GM23248 (cell line): ENCODE data around the gene EMP3. TPM values are rescaled to one million over a fixed set of nuclear protein-coding genes. Genes with fewer than 3 reads are reported as not detected.

Source experiments
- DNase-seq: peaks from one replicate; pipeline ENCODE4 v3.0.0-alpha.2; 2015
- H2AFZ ChIP-seq: fragments of 200-600 bp; sonication (generic); 2 replicates; pipeline ENCODE4 v1.6.1; 2016; ENCODE audit warnings: antibody characterized with exemption
- H3F3A ChIP-seq: fragments of 200-600 bp; sonication (generic); 2 replicates; pipeline ENCODE4 v1.6.1; 2016; ENCODE audit warnings: mild to moderate bottlenecking, antibody characterized with exemption, mixed run types; ENCODE audit not compliant: insufficient read depth
- H3K27ac ChIP-seq: fragments of 200-600 bp; sonication (generic); 2 replicates; pipeline ENCODE4 v1.5.1; 2016; ENCODE audit warnings: mild to moderate bottlenecking
- H3K27me3 ChIP-seq: fragments of 200-600 bp; sonication (generic); replicated peaks from 2 replicates; pipeline ENCODE4 v1.6.1; 2016; ENCODE audit warnings: mild to moderate bottlenecking; ENCODE audit not compliant: insufficient read depth
- H3K36me3 ChIP-seq: fragments of 200-600 bp; sonication (generic); 2 replicates; pipeline ENCODE4 v1.6.1; 2016; ENCODE audit warnings: low read depth, mild to moderate bottlenecking
- H3K4me1 ChIP-seq: fragments of 200-600 bp; sonication (generic); 2 replicates; pipeline ENCODE4 v1.6.1; 2016; ENCODE audit warnings: mild to moderate bottlenecking; ENCODE audit not compliant: insufficient read depth
- H3K4me2 ChIP-seq: fragments of 200-600 bp; sonication (generic); one replicate; pipeline ENCODE4 v1.6.1; 2016; ENCODE audit warnings: mild to moderate bottlenecking; ENCODE audit not compliant: unreplicated experiment
- H3K4me3 ChIP-seq: fragments of 200-600 bp; sonication (generic); 2 replicates; pipeline ENCODE4 v1.5.1; 2016; ENCODE audit warnings: mild to moderate bottlenecking
- H3K79me2 ChIP-seq: fragments of 200-600 bp; sonication (generic); 2 replicates; pipeline ENCODE4 v1.6.1; 2016; ENCODE audit warnings: mild to moderate bottlenecking; ENCODE audit not compliant: insufficient read depth
- H3K9ac ChIP-seq: fragments of 200-600 bp; sonication (generic); 2 replicates; pipeline ENCODE4 v1.6.1; 2016; ENCODE audit warnings: mild to moderate bottlenecking
- H3K9me2 ChIP-seq: fragments of 200-600 bp; sonication (generic); 2 replicates; pipeline ENCODE4 v1.6.1; 2016; ENCODE audit warnings: mixed run types, mild to moderate bottlenecking, moderate library complexity; ENCODE audit not compliant: insufficient read depth
- H3K9me3 ChIP-seq: fragments of 200-600 bp; sonication (generic); one replicate; pipeline ENCODE4 v1.6.1; 2017; ENCODE audit warnings: low read depth
- H4K20me1 ChIP-seq: fragments of 200-600 bp; sonication (generic); 2 replicates; pipeline ENCODE4 v1.6.0; 2016; ENCODE audit not compliant: insufficient read depth
- EZH2 ChIP-seq: fragments of 200-600 bp; sonication (generic); IDR thresholded peaks from 2 replicates; pipeline ENCODE4 v1.6.1; 2018; ENCODE audit warnings: antibody characterized with exemption, mild to moderate bottlenecking; ENCODE audit not compliant: insufficient read depth, poor library complexity, severe bottlenecking
- EZH2phosphoT487 ChIP-seq: fragments of 200-600 bp; sonication (generic); IDR thresholded peaks from 2 replicates; pipeline ENCODE4 v1.6.1; 2018; ENCODE audit warnings: antibody characterized with exemption, moderate library complexity, mild to moderate bottlenecking, low read depth; ENCODE audit not compliant: insufficient read depth
- WGBS, 2 experiments: methylation state at CpG; one replicate each; pipeline ENCODE4 v1.1.6; 2015 to 2017; ENCODE audit warnings: low lambda C conversion rate in 2 of 2, low coverage in 1 of 2; ENCODE audit errors: missing lambda C conversion rate in 2 of 2; 5-methylcytosine and 5-hydroxymethylcytosine counted together
- in situ Hi-C: fragments of 300-500 bp; cut with MboI; formaldehyde crosslinking; loops from 2 replicates; pipeline ENCODE4 v1.15.0; 2020
- polyA plus RNA-seq: library from polyadenylated mRNA; unstranded; fragments of >200 nt; fragmentation: Nextera tagmentation; extraction: Ambion mirVana; gene quantifications from 2 replicates; pipeline ENCODE4 v1.2.1, GENCODE V29; 2016
- total RNA-seq: library from RNA; depleted of rRNA; stranded (reverse); fragments of >200 nt; shearing (Covaris generic); gene quantifications from 2 replicates; pipeline ENCODE4 v1.2.3, GENCODE V29; 2014

EMP3 gene
- total and polyA plus RNA-seq, 2 experiments from 2014 or later, result 196 to 716 TPM

GRCh38 chr19:48348737-48349136, 23.4 kb downstream of the EMP3 start:
- in situ Hi-C loops, result no loop called here

GRCh38 chr19:48350856-48351255, 25.5 kb downstream of the EMP3 start:
- Histone ChIP-seq H3K9me2 (no peaks in the 10 kb centered on the region), H3K9me3 (no peaks in the 10 kb centered on the region), H3K4me3 (no peak overlapping the region), H2AFZ (no peak overlapping the region), H3K27ac (no peak overlapping the region), H4K20me1 (no peaks in the 10 kb centered on the region), H3K36me3 (no peaks in the 10 kb centered on the region), H3F3A (0 out of 2 replicates have a peak, but pooled peaks cover 4% of the 10 kb centered on the region), H3K79me2 (no peaks in the 10 kb centered on the region), H3K4me2 (no peak overlapping the region), H3K4me1 (no peaks in the 10 kb centered on the region), H3K9ac (no peak overlapping the region), H3K27me3 (no peaks in the 10 kb centered on the region)
- no peak for TF ChIP-seq EZH2
- TF ChIP-seq EZH2phosphoT487, result no peak
- 15 to 20% methylated on average over 5 of the region's 5 CpGs for WGBS, 2 experiments
- DNase-seq, result no peak
- in situ Hi-C loops, result no loop called here

More at GRCh38 chr19:48348737-48349136, 23.4 kb downstream of the EMP3 start:
- Histone ChIP-seq H3K27me3 (no peaks in the 10 kb centered on the region), H3K9me2 (no peaks in the 10 kb centered on the region), H4K20me1 (no peaks in the 10 kb centered on the region), H2AFZ (no peak overlapping the region), H3K4me2 (no peak overlapping the region), H3K9me3 (no peaks in the 10 kb centered on the region), H3K4me1 (no peaks in the 10 kb centered on the region), H3K27ac (no peak overlapping the region), H3K36me3 (no peaks in the 10 kb centered on the region), H3K4me3 (no peak overlapping the region), H3K9ac (no peak overlapping the region), H3F3A (0 out of 2 replicates have a peak, but pooled peaks cover 4% of the 10 kb centered on the region), H3K79me2 (no peaks in the 10 kb centered on the region)
- 86 to 92% methylated on average over 7 of the region's 7 CpGs for WGBS, 2 experiments
- no peak for DNase-seq
- TF ChIP-seq EZH2phosphoT487, result no peak
- no peak for TF ChIP-seq EZH2

GRCh38 chr19:48351341-48351752, 26.0 kb downstream of the EMP3 start:
- Histone ChIP-seq H3K9ac (no peak overlapping the region), H3K36me3 (no peaks in the 10 kb centered on the region), H3K27me3 (no peaks in the 10 kb centered on the region), H3K79me2 (no peaks in the 10 kb centered on the region), H3K9me2 (no peaks in the 10 kb centered on the region), H3K4me1 (no peaks in the 10 kb centered on the region), H3K9me3 (no peaks in the 10 kb centered on the region), H3K4me2 (no peak overlapping the region), H3K27ac (no peak overlapping the region), H2AFZ (no peak overlapping the region), H4K20me1 (no peaks in the 10 kb centered on the region), H3F3A (0 out of 2 replicates have a peak, but pooled peaks cover 4% of the 10 kb centered on the region), H3K4me3 (no peak overlapping the region)
- TF ChIP-seq EZH2 (no peak), EZH2phosphoT487 (no peak)
- WGBS, 2 experiments, result 38 to 41% methylated on average over 7 to 8 of the region's 8 CpGs
- in situ Hi-C loops, result no loop called here
- peak; percentile 63 for DNase-seq

GRCh38 chr19:48353677-48354076, 28.3 kb downstream of the EMP3 start:
- no peak for TF ChIP-seq EZH2
- no peak for TF ChIP-seq EZH2phosphoT487
- no peak overlapping the region for H3K27ac ChIP-seq
- 95 to 98% methylated on average over 5 of the region's 5 CpGs for WGBS, 2 experiments
- no peak overlapping the region for H3K9ac ChIP-seq
- no peaks in the 10 kb centered on the region for H3K4me1 ChIP-seq
- H4K20me1 ChIP-seq, result no peaks in the 10 kb centered on the region
- in situ Hi-C loops, result no loop called here
- H3K9me2 ChIP-seq, result no peaks in the 10 kb centered on the region
- H3K4me2 ChIP-seq, result no peak overlapping the region
- no peaks in the 10 kb centered on the region for H3K9me3 ChIP-seq
- no peak overlapping the region for H3K4me3 ChIP-seq
- H2AFZ ChIP-seq, result no peak overlapping the region
- H3K36me3 ChIP-seq, result no peaks in the 10 kb centered on the region
- H3K79me2 ChIP-seq, result no peaks in the 10 kb centered on the region
- H3K27me3 ChIP-seq, result no peaks in the 10 kb centered on the region
- peak; percentile 40 for DNase-seq
- H3F3A ChIP-seq, result 0 out of 2 replicates have a peak, but pooled peaks cover 4% of the 10 kb centered on the region
